Caki2 (cell line): ENCODE measurements around the gene ZNF79. TPM values are rescaled to one million over a fixed set of nuclear protein-coding genes. Genes with fewer than 3 reads are reported as not detected.
"Not testable (repeated sequence)": the region's sequence is repeated elsewhere in the genome, so short reads cannot be mapped to it uniquely, and the experiment has no call there.

Source experiments
- DNase-seq: peaks from one replicate; pipeline ENCODE4 v3.0.0-alpha.2; 2015; ENCODE audit warnings: low read depth
- in situ Hi-C: cut with HindIII; loops from 2 replicates; pipeline ENCODE4 v1.10.0; 2016; ENCODE audit warnings: low sequenced_read_pairs, low pct_unique_long_range_greater_than_20kb, mixed read lengths
- total RNA-seq: library from RNA; depleted of rRNA; stranded (reverse); fragments of >200 nt; shearing (Covaris generic); gene quantifications from 2 replicates; pipeline ENCODE4 v1.2.3, GENCODE V29; 2014; ENCODE audit warnings: low replicate concordance

ZNF79 gene
- total RNA-seq, 1 experiment from 2014 or later: 2.8 TPM

- peak; percentile 8 for DNase-seq
- in situ Hi-C loops: no loop called here
These were observed 24.1 kb downstream of the ZNF79 start for GRCh38 chr9:127448112-127448805.

GRCh38 chr9:127449332-127449966, 25.3 kb downstream of the ZNF79 start:
- in situ Hi-C loops: no loop called here
- peak; percentile 4 for DNase-seq

DNA sequence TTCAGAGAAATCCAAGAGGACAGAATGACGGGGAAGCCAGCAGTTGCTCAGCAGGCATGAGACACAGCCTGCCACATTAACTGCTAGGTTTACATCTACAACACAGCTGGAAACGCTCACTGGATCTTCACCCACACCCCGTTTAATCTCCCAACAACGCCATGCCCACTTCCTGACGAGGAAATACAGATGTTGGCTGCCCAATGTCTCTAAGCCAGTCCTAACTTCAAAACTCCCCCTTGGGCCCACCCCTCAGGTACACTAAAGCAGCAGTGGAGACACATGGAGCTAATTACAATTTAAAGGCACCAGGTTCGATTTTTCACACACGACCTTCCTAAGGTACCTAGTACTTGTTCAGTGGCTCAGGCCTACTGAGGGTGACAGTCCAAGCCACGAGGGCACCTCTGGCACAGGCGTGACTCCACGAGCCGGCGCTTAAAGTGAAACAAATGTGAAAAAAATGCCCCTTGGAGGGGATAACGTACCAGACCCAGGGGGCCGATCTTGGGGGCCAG, 26.1 kb downstream of the ZNF79 start:
- DNase-seq: peak; percentile 17
- in situ Hi-C loops: no loop called here

- in situ Hi-C loops: no loop called here
These were observed 26.8 kb downstream of the ZNF79 start, which contains the start of the genes LRSAM1 and RPL12 for GRCh38 chr9:127450830-127451607. LRSAM1 (plus strand) TSS chr9:127451510; CDS start chr9:127454528, 3,018 bp downstream. RPL12 (minus strand) TSS chr9:127451406; CDS start chr9:127451317, 89 bp downstream.

DNA sequence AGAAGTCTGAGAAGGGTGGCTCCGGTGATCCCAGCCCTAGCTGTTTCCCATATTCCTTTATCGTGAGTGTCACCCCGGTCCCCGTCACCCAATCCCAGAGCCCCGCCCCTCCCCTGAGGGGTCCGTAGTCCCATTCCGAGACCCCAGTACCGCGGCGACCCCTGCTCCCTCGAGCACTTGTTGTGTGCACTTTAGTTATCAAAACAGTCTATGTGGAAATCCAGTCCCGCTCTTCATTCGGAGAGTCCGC, 27.4 kb downstream of the ZNF79 start:
- DNase-seq: no peak
- in situ Hi-C loops: no loop called here

More at GRCh38 chr9:127450830-127451607, 26.8 kb downstream of the ZNF79 start, which contains the start of the genes LRSAM1 and RPL12:
- peak; percentile 85 for DNase-seq

GRCh38 chr9:127451858-127452656, 27.9 kb downstream of the ZNF79 start:
- in situ Hi-C loops: no loop called here
- peak; percentile 59 for DNase-seq

GRCh38 chr9:127452691-127453090, 28.5 kb downstream of the ZNF79 start:
- no peak for DNase-seq
- in situ Hi-C loops: no loop called here

GRCh38 chr9:127455324-127455992, 31.3 kb downstream of the ZNF79 start:
- in situ Hi-C loops: no loop called here
- DNase-seq: no peak

DNA sequence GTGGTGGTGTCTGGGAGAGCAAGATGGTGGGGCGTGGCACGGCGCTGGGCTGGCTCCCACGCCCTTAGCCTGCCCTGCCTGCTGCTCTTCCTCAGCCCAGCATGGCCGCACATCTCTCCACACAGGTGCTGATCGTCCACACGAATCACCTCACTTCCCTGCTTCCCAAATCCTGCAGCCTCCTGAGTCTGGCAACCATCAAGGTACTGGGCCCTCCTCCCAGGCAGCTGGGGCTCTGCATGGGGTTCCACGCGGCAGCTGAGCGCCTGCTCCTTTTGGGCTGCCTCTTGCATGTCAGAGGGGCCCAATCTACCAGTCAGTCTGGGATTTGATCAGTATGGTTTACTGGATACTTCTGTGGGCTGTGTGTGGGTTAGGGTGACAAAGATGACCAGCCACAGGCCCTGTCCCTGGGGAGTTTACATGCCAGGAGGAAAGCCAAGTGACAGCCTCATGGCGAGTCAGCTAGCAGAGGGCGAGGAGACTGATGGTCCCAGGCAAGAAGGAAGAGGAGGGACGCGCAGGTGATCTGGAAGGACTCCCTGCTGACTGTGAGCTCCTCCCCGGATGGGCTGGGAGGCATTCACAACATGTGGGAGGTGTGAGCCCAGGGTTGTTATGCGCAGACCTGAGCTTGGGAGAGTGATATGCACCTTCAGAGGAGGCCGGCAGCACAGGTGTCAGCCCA, 33.2 kb downstream of the ZNF79 start:
- DNase-seq: no peak
- in situ Hi-C loops: no loop called here

GRCh38 chr9:127458921-127459320, 34.7 kb downstream of the ZNF79 start:
- in situ Hi-C loops: no loop called here
- no peak for DNase-seq

GRCh38 chr9:127463382-127463781, 39.2 kb downstream of the ZNF79 start:
- DNase-seq: no peak
- in situ Hi-C loops: no loop called here

- DNase-seq: no peak
- in situ Hi-C loops: no loop called here
These were observed 39.7 kb downstream of the ZNF79 start for GRCh38 chr9:127463911-127464310.

- in situ Hi-C loops, DNase-seq: not testable (repeated sequence)
These were observed 42.3 kb downstream of the ZNF79 start for GRCh38 chr9:127466407-127466917.

DNA sequence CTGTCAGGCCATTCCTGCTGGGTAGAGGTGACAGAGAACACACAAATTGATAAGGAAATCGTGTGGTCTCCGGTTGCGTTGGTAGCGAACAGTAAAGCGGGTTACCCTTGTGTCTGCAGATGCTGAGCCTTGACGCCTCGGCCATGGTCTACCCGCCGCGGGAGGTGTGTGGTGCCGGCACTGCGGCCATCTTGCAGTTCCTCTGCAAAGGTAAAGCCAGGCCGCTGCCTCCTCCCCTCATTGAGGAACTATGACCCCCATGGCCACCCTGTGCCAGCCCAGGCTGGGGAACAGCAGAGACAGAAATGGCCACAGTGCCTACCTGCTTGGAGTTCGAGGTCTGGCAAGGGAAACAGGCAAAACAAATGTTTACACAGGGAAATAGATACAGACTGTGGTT, 43.4 kb downstream of the ZNF79 start:
- in situ Hi-C loops: no loop called here
- no peak for DNase-seq

DNA sequence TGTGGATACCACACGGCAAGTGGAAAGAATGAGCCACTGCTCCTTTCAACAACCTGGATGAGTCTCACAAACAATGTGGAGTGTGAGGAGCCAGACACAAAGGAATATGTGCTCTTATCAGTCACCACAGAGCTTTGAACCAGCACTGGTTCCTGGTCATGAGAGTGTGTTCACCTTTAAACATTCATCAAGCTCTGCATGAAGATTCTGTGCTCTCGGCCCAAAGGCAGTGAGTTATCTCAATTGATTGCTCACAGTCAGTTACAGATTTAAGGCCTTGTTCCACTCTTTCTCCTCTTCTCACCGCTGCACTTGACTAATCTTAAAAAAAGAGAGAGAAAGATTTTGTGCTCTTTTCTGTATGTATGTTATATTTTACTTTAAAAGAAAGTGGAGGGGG, 46.5 kb downstream of the ZNF79 start:
- in situ Hi-C loops: no loop called here
- DNase-seq: no peak

DNA sequence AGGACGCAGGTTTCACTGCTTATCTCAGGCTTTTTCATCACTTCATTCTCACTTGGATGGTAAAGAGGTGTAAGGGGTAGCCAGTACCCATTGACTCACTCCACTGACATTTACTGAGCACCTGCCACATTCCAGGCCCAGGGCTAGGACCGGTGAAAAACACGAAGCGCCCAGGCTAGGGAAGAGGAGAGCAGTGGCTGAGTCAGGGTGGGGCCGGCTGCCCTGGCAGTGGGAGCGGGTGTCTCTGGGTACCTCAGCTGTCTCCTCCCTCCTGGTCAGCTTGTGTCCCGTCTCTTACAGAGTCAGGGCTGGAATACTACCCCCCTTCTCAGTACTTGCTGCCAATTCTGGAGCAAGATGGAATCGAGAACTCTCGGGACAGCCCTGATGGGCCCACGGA, 49.3 kb downstream of the ZNF79 start:
- in situ Hi-C loops: no loop called here
- DNase-seq: no peak

DNA sequence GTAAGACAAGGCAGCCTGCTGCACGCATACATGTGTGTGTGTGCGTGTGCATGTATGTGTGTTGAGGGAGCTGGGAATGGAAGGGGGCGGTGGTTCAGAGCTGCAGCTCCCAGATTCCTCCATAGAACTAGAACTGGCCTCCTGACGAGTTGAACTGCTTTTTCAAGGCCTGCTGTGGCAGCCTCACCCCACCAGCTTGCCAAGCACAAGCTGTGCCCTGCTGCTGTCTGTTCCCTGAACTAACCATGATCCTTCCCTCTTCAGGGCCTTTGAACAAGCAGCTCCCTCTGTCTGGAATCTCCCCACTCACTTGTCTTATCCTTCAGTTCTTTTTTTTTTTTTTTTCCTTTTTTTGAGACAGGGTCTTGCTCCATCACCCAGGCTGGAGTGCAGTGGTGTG, 49.8 kb downstream of the ZNF79 start:
- in situ Hi-C loops: no loop called here
- DNase-seq: no peak
